Stimulated activated naive CD8-positive, alpha-beta T cell treated with anti-CD3 and anti-CD28 coated beads, Interleukin-15, Interleukin-2, amounts not matched to agents 100 ng/mL and 50 ng/mL, for 24 hours (primary cell): ENCODE data around the gene GTPBP6.
"Not testable (repeated sequence)": the region's sequence is repeated elsewhere in the genome, so short reads cannot be mapped to it uniquely, and the experiment has no call there.

Experiments used
- H3K27ac Mint-ChIP-seq: one replicate; pipeline ENCODE4 v1.8.0; 2021; ENCODE audit warnings: mild to moderate bottlenecking, mixed read lengths
- H3K27me3 Mint-ChIP-seq: one replicate; pipeline ENCODE4 v1.8.0; 2021; ENCODE audit warnings: mixed read lengths
- H3K36me3 Mint-ChIP-seq: one replicate; pipeline ENCODE4 v1.8.0; 2021; ENCODE audit warnings: low read depth, mixed read lengths
- H3K4me1 Mint-ChIP-seq: one replicate; pipeline ENCODE4 v1.8.0; 2021; ENCODE audit warnings: low read depth, mixed read lengths
- H3K4me3 Mint-ChIP-seq: one replicate; pipeline ENCODE4 v1.8.0; 2021; ENCODE audit warnings: mild to moderate bottlenecking, mixed read lengths
- H3K9me3 Mint-ChIP-seq: one replicate; pipeline ENCODE4 v1.8.0; 2021; ENCODE audit warnings: mixed read lengths

GTPBP6 gene

GRCh38 chrX:355329-356050, 36.9 kb upstream of the GTPBP6 start:
- no peak overlapping the region for H3K4me3 Mint-ChIP-seq
- H3K4me1 Mint-ChIP-seq = peaks cover 17% of the 10 kb centered on the region
- no peaks in the 10 kb centered on the region for H3K27me3 Mint-ChIP-seq
- peaks cover 39% of the 10 kb centered on the region for H3K36me3 Mint-ChIP-seq
- peaks cover 6% of the 10 kb centered on the region for H3K9me3 Mint-ChIP-seq
- no peak overlapping the region for H3K27ac Mint-ChIP-seq

- no peak overlapping the region for H3K4me3 Mint-ChIP-seq
- peaks cover 17% of the 10 kb centered on the region for H3K4me1 Mint-ChIP-seq
- no peaks in the 10 kb centered on the region for H3K9me3 Mint-ChIP-seq
- H3K27me3 Mint-ChIP-seq = no peaks in the 10 kb centered on the region
- peaks cover 26% of the 10 kb centered on the region for H3K36me3 Mint-ChIP-seq
- no peak overlapping the region for H3K27ac Mint-ChIP-seq
Observed at GRCh38 chrX:353566-354535, 35.3 kb upstream of the GTPBP6 start.

GRCh38 chrX:352582-353314, 34.2 kb upstream of the GTPBP6 start:
- H3K27me3 Mint-ChIP-seq = no peaks in the 10 kb centered on the region
- H3K9me3 Mint-ChIP-seq = no peaks in the 10 kb centered on the region
- no peak overlapping the region for H3K4me3 Mint-ChIP-seq
- peaks cover 28% of the 10 kb centered on the region for H3K36me3 Mint-ChIP-seq
- H3K27ac Mint-ChIP-seq = no peak overlapping the region
- H3K4me1 Mint-ChIP-seq = peaks cover 14% of the 10 kb centered on the region

- peaks cover 9% of the 10 kb centered on the region for H3K4me1 Mint-ChIP-seq
- no peaks in the 10 kb centered on the region for H3K9me3 Mint-ChIP-seq
- no peak overlapping the region for H3K4me3 Mint-ChIP-seq
- H3K27me3 Mint-ChIP-seq = no peaks in the 10 kb centered on the region
- H3K36me3 Mint-ChIP-seq = peaks cover 23% of the 10 kb centered on the region
- no peak overlapping the region for H3K27ac Mint-ChIP-seq
Observed at GRCh38 chrX:352181-352580, 33.6 kb upstream of the GTPBP6 start.

- Mint-ChIP-seq H3K9me3 (no peaks in the 10 kb centered on the region), H3K36me3 (peaks cover 19% of the 10 kb centered on the region), H3K4me3 (no peak overlapping the region), H3K4me1 (peaks cover 4% of the 10 kb centered on the region), H3K27me3 (no peaks in the 10 kb centered on the region), H3K27ac (no peak overlapping the region)
Observed at GRCh38 chrX:351736-352135, 33.1 kb upstream of the GTPBP6 start.

GRCh38 chrX:351324-351641, 32.7 kb upstream of the GTPBP6 start:
- H3K27me3 Mint-ChIP-seq, H3K9me3 Mint-ChIP-seq, H3K27ac Mint-ChIP-seq, H3K4me1 Mint-ChIP-seq, H3K4me3 Mint-ChIP-seq: not testable (repeated sequence)
- H3K36me3 Mint-ChIP-seq = peaks cover 19% of the 10 kb centered on the region

- H3K4me3 Mint-ChIP-seq = no peak overlapping the region
Observed at GRCh38 chrX:350534-351323, 32.1 kb upstream of the GTPBP6 start.

GRCh38 chrX:350148-350533, 31.5 kb upstream of the GTPBP6 start:
- Mint-ChIP-seq H3K4me3 (no peak overlapping the region), H3K27ac (no peak overlapping the region), H3K36me3 (peaks cover 11% of the 10 kb centered on the region), H3K9me3 (no peaks in the 10 kb centered on the region), H3K4me1 (no peaks in the 10 kb centered on the region), H3K27me3 (no peaks in the 10 kb centered on the region)

More at GRCh38 chrX:350534-351323, 32.1 kb upstream of the GTPBP6 start:
- Mint-ChIP-seq H3K27me3 (no peaks in the 10 kb centered on the region), H3K9me3 (no peaks in the 10 kb centered on the region), H3K36me3 (peaks cover 16% of the 10 kb centered on the region), H3K27ac (no peak overlapping the region), H3K4me1 (no peaks in the 10 kb centered on the region)

- Mint-ChIP-seq H3K9me3 (no peaks in the 10 kb centered on the region), H3K27ac (no peak overlapping the region), H3K27me3 (no peaks in the 10 kb centered on the region), H3K36me3 (peaks cover 6% of the 10 kb centered on the region), H3K4me3 (no peak overlapping the region), H3K4me1 (no peaks in the 10 kb centered on the region)
Observed at GRCh38 chrX:349702-350101, 31.1 kb upstream of the GTPBP6 start.

GRCh38 chrX:349196-349595, 30.6 kb upstream of the GTPBP6 start:
- Mint-ChIP-seq H3K27me3 (no peaks in the 10 kb centered on the region), H3K27ac (no peak overlapping the region), H3K36me3 (peaks cover 5% of the 10 kb centered on the region), H3K9me3 (no peaks in the 10 kb centered on the region), H3K4me1 (no peaks in the 10 kb centered on the region), H3K4me3 (no peak overlapping the region)

GRCh38 chrX:348461-349117, 30.0 kb upstream of the GTPBP6 start:
- no peaks in the 10 kb centered on the region for H3K4me1 Mint-ChIP-seq
- no peaks in the 10 kb centered on the region for H3K27me3 Mint-ChIP-seq
- H3K27ac Mint-ChIP-seq = no peak overlapping the region
- H3K36me3 Mint-ChIP-seq = peaks cover 5% of the 10 kb centered on the region
- no peak overlapping the region for H3K4me3 Mint-ChIP-seq
- H3K9me3 Mint-ChIP-seq = no peaks in the 10 kb centered on the region

- Mint-ChIP-seq H3K36me3 (peaks cover 5% of the 10 kb centered on the region), H3K9me3 (no peaks in the 10 kb centered on the region), H3K27me3 (no peaks in the 10 kb centered on the region)
Observed at GRCh38 chrX:347351-348117, 28.9 kb upstream of the GTPBP6 start.

GRCh38 chrX:346034-346813, 27.6 kb upstream of the GTPBP6 start:
- Mint-ChIP-seq H3K27me3 (no peaks in the 10 kb centered on the region), H3K4me3 (no peak overlapping the region), H3K4me1 (no peaks in the 10 kb centered on the region), H3K36me3 (peaks cover 13% of the 10 kb centered on the region), H3K9me3 (no peaks in the 10 kb centered on the region), H3K27ac (no peak overlapping the region)

More at GRCh38 chrX:347351-348117, 28.9 kb upstream of the GTPBP6 start:
- H3K4me3 Mint-ChIP-seq = no peak overlapping the region
- H3K27ac Mint-ChIP-seq = no peak overlapping the region
- no peaks in the 10 kb centered on the region for H3K4me1 Mint-ChIP-seq
